Epithelial cell of prostate (primary cell): Measurements from ENCODE around the gene NOP16.
A peak's percentile ranks its signal among the peaks of the same experiment; 100 is the strongest.
"Not testable (repeated sequence)": the region's sequence is repeated elsewhere in the genome, so short reads cannot be mapped to it uniquely, and the experiment has no call there.

Experiments used
- DNase-seq: peaks from one replicate; pipeline ENCODE4 v3.0.0-alpha.2; 2011; ENCODE audit warnings: low read depth, low spot score
- H3K27ac ChIP-seq: fragments of 450-650 bp; 2 replicates; pipeline ENCODE4 v1.5.1; 2017; ENCODE audit warnings: mild to moderate bottlenecking

NOP16 gene

GRCh38 chr5:176410486-176411180 is 22.2 kb upstream of the NOP16 start:
- H3K27ac ChIP-seq = peak overlapping the region; percentile 98
- DNase-seq = no peak

GRCh38 chr5:176409765-176410164 is 21.4 kb upstream of the NOP16 start:
- peak overlapping the region; percentile 98 for H3K27ac ChIP-seq
- DNase-seq = no peak

GRCh38 chr5:176408590-176408989 is 20.2 kb upstream of the NOP16 start:
- H3K27ac ChIP-seq = no peak overlapping the region
- DNase-seq = no peak

- peak overlapping the region; percentile 17 for H3K27ac ChIP-seq
- not testable (repeated sequence) for DNase-seq
These were observed 19.8 kb upstream of the NOP16 start for GRCh38 chr5:176408252-176408573.

GRCh38 chr5:176407456-176408251 is 19.3 kb upstream of the NOP16 start:
- DNase-seq = no peak
- peak overlapping the region; percentile 17 for H3K27ac ChIP-seq

GRCh38 chr5:176406436-176407052 is 18.1 kb upstream of the NOP16 start:
- DNase-seq = no peak
- H3K27ac ChIP-seq = no peak overlapping the region

- no peak for DNase-seq
- peak overlapping the region; percentile 74 for H3K27ac ChIP-seq
These were observed 17.4 kb upstream of the NOP16 start for GRCh38 chr5:176405656-176406435.

GRCh38 chr5:176401281-176402205 is 13.1 kb upstream of the NOP16 start:
- peak overlapping the region; percentile 74 for H3K27ac ChIP-seq
- no peak for DNase-seq

GRCh38 chr5:176400382-176401156 is 12.2 kb upstream of the NOP16 start:
- peak overlapping the region; percentile 74 for H3K27ac ChIP-seq
- no peak for DNase-seq

- no peak overlapping the region for H3K27ac ChIP-seq
- DNase-seq = no peak
These were observed 9.5 kb upstream of the NOP16 start for GRCh38 chr5:176397736-176398420.

- DNase-seq = no peak
- H3K27ac ChIP-seq = no peak overlapping the region
These were observed 7.9 kb upstream of the NOP16 start for GRCh38 chr5:176396330-176396729.

GRCh38 chr5:176394881-176395675 is 6.7 kb upstream of the NOP16 start:
- no peak overlapping the region for H3K27ac ChIP-seq
- no peak for DNase-seq

- H3K27ac ChIP-seq = no peak overlapping the region
- no peak for DNase-seq
These were observed 5.7 kb upstream of the NOP16 start for GRCh38 chr5:176394096-176394495.

- no peak overlapping the region for H3K27ac ChIP-seq
- no peak for DNase-seq
These were observed 4.1 kb upstream of the NOP16 start for GRCh38 chr5:176392526-176392925.

- no peak overlapping the region for H3K27ac ChIP-seq
These were observed 3.6 kb upstream of the NOP16 start for GRCh38 chr5:176391999-176392398.

GRCh38 chr5:176391479-176391878 is 3.1 kb upstream of the NOP16 start:
- DNase-seq = no peak
- H3K27ac ChIP-seq = no peak overlapping the region

More at GRCh38 chr5:176391999-176392398, 3.6 kb upstream of the NOP16 start:
- no peak for DNase-seq
